ENCODE data around the gene SGCG. TPM values are rescaled to one million over a fixed set of nuclear protein-coding genes. Genes with fewer than 3 reads are reported as not detected.

The SGCG gene
- polyA plus RNA-seq, 1 of the 3 experiments (the other 2 are of a cell fraction) = not detected

DNA sequence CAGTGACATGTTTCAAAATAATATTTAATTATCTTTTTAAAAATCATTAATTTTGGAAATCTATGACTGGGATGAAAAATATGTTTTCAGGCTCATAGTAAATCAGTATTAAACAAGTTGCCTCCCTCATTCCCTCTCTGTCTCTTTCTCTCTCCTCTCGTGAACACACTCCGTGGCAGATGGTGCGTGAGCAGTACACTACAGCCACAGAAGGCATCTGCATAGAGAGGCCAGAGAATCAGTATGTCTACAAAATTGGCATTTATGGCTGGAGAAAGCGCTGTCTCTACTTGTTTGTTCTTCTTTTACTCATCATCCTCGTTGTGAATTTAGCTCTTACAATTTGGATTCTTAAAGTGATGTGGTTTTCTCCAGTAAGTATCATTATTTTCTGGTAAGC is 22.7 kb downstream of the SGCG start:
- H3K4me2 ChIP-seq = no peak overlapping the region
- no peak overlapping the region for H3K27ac ChIP-seq (ENCODE audit: low read depth in 2 of 2, low read length in 1 of 2)
- no peak overlapping the region for H3K9ac ChIP-seq
- H2AFZ ChIP-seq (ENCODE audit: low read depth) = no peak overlapping the region
- ChIA-PET CTCF (no interaction called here), POLR2A (no interaction called here)
- WGBS (ENCODE audit: low lambda C conversion rate) = 33% methylated on average over 5 of the region's 5 CpGs
- no peak for DNase-seq
- peaks cover 9% of the 10 kb centered on the region; the same call in 1 of the 2 replicates for H3K9me3 ChIP-seq
- H3K9me2 ChIP-seq = no peaks in the 10 kb centered on the region
- no peaks in the 10 kb centered on the region for H3F3A ChIP-seq (replicated peaks; ENCODE audit: insufficient read depth)
- no peaks in the 10 kb centered on the region for H3K4me1 ChIP-seq (ENCODE audit: control insufficient read depth in 1 of 2, insufficient read depth in 2 of 2, low read depth in 1 of 2, low read length in 1 of 2)
- H3K79me2 ChIP-seq (ENCODE audit: insufficient read depth) = no peaks in the 10 kb centered on the region
- H3K4me3 ChIP-seq (ENCODE audit: low read depth in 2 of 2, low read length in 1 of 2) = no peak overlapping the region
- H3K27me3 ChIP-seq (ENCODE audit: insufficient read depth) = no peaks in the 10 kb centered on the region; the same call in 1 of the 2 replicates
- H3K36me3 ChIP-seq (replicated peaks in 1 of 2; ENCODE audit: control insufficient read depth in 1 of 2, insufficient read depth in 2 of 2, low read length in 1 of 2) = no peaks in the 10 kb centered on the region
- no peak for TF ChIP-seq RXRA (IDR thresholded peaks at IDR 0.05; ENCODE audit: borderline replicate concordance, low read depth)
- no peak for TF ChIP-seq TEAD4 (IDR thresholded peaks at IDR 0.05; ENCODE audit: borderline replicate concordance, insufficient read depth)
- TF ChIP-seq, protein P1, sequence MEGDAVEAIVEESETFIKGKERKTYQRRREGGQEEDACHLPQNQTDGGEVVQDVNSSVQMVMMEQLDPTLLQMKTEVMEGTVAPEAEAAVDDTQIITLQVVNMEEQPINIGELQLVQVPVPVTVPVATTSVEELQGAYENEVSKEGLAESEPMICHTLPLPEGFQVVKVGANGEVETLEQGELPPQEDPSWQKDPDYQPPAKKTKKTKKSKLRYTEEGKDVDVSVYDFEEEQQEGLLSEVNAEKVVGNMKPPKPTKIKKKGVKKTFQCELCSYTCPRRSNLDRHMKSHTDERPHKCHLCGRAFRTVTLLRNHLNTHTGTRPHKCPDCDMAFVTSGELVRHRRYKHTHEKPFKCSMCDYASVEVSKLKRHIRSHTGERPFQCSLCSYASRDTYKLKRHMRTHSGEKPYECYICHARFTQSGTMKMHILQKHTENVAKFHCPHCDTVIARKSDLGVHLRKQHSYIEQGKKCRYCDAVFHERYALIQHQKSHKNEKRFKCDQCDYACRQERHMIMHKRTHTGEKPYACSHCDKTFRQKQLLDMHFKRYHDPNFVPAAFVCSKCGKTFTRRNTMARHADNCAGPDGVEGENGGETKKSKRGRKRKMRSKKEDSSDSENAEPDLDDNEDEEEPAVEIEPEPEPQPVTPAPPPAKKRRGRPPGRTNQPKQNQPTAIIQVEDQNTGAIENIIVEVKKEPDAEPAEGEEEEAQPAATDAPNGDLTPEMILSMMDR (IDR thresholded peaks at IDR 0.05) = no peak
- no peak for TF ChIP-seq FOXM1 (IDR thresholded peaks at IDR 0.05; ENCODE audit: low read depth)
- TF ChIP-seq CHD2 (IDR thresholded peaks at IDR 0.05; ENCODE audit: low read length, partially characterized antibody) = no peak
- TF ChIP-seq YY1 (IDR thresholded peaks at IDR 0.05; ENCODE audit: low read depth) = no peak
- TF ChIP-seq ELF1 (IDR thresholded peaks at IDR 0.05) = no peak
- no peak for TF ChIP-seq RCOR1 (IDR thresholded peaks at IDR 0.05; ENCODE audit: low read length)
- no peak for TF ChIP-seq NRF1 (IDR thresholded peaks at IDR 0.05; ENCODE audit: low read depth, low read length)
- TF ChIP-seq, protein P2, sequence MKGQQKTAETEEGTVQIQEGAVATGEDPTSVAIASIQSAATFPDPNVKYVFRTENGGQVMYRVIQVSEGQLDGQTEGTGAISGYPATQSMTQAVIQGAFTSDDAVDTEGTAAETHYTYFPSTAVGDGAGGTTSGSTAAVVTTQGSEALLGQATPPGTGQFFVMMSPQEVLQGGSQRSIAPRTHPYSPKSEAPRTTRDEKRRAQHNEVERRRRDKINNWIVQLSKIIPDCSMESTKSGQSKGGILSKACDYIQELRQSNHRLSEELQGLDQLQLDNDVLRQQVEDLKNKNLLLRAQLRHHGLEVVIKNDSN (IDR thresholded peaks at IDR 0.05; ENCODE audit: borderline replicate concordance, low read depth) = no peak
- TF ChIP-seq, protein P3, sequence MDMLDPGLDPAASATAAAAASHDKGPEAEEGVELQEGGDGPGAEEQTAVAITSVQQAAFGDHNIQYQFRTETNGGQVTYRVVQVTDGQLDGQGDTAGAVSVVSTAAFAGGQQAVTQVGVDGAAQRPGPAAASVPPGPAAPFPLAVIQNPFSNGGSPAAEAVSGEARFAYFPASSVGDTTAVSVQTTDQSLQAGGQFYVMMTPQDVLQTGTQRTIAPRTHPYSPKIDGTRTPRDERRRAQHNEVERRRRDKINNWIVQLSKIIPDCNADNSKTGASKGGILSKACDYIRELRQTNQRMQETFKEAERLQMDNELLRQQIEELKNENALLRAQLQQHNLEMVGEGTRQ (IDR thresholded peaks at IDR 0.05; ENCODE audit: borderline replicate concordance, low read depth, low read length) = no peak
- TF ChIP-seq TCF12 (IDR thresholded peaks at IDR 0.05) = no peak
- TF ChIP-seq MXI1 (IDR thresholded peaks at IDR 0.05; ENCODE audit: low read depth, low read length) = no peak
- TF ChIP-seq RAD21 (IDR thresholded peaks at IDR 0.05; ENCODE audit: low read length) = no peak
- TF ChIP-seq, protein P4, sequence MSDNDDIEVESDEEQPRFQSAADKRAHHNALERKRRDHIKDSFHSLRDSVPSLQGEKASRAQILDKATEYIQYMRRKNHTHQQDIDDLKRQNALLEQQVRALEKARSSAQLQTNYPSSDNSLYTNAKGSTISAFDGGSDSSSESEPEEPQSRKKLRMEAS (IDR thresholded peaks at IDR 0.05; ENCODE audit: low read depth) = no peak
- no peaks in the 10 kb centered on the region for H4K20me1 ChIP-seq (ENCODE audit: insufficient read depth)

DNA sequence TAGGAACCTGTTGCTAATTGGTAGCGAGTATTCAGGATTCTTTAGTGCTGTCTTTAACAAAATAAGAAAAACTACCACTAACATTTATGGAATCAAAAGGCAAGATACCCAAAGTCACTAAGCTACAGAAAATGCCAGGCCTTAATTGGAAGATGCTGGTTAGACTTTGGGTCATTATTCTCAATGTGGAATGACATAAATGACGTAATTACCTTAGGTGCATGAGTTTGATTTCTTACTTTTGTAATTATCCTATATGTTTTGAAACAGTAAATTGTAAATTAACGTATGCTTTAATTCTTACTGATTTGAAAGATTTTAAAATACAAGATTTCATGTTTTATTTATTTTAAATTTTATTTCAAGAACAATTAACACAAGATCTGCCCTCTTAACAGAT is 25.0 kb downstream of the SGCG start:
- Histone ChIP-seq H3K27me3 (ENCODE audit: insufficient read depth) (no peaks in the 10 kb centered on the region; the same call in 1 of the 2 replicates), H3K9ac (no peak overlapping the region), H3K36me3 (replicated peaks in 1 of 2; ENCODE audit: control insufficient read depth in 1 of 2, insufficient read depth in 2 of 2, low read length in 1 of 2) (no peaks in the 10 kb centered on the region), H3F3A (replicated peaks; ENCODE audit: insufficient read depth) (no peaks in the 10 kb centered on the region), H3K9me2 (no peaks in the 10 kb centered on the region), H3K27ac (ENCODE audit: low read depth in 2 of 2, low read length in 1 of 2) (no peak overlapping the region), H3K4me3 (ENCODE audit: low read depth in 2 of 2, low read length in 1 of 2) (no peak overlapping the region), H2AFZ (ENCODE audit: low read depth) (no peak overlapping the region), H3K9me3 (peaks cover 9% of the 10 kb centered on the region; the same call in 1 of the 2 replicates), H3K4me1 (ENCODE audit: control insufficient read depth in 1 of 2, insufficient read depth in 2 of 2, low read depth in 1 of 2, low read length in 1 of 2) (no peaks in the 10 kb centered on the region), H4K20me1 (ENCODE audit: insufficient read depth) (no peaks in the 10 kb centered on the region), H3K79me2 (ENCODE audit: insufficient read depth) (no peaks in the 10 kb centered on the region), H3K4me2 (no peak overlapping the region)
- DNase-seq = no peak
- WGBS (ENCODE audit: low lambda C conversion rate) = 19% methylated on average over 3 of the region's 3 CpGs
- ChIA-PET POLR2A (no interaction called here), CTCF (no interaction called here)
- TF ChIP-seq RAD21 (IDR thresholded peaks at IDR 0.05; ENCODE audit: low read length) (no peak), TAF1 (IDR thresholded peaks at IDR 0.05; ENCODE audit: borderline replicate concordance, low read depth, low read length) (no peak), GABPA (IDR thresholded peaks at IDR 0.05; ENCODE audit: low read depth) (no peak), FOSL2 (IDR thresholded peaks at IDR 0.05; ENCODE audit: borderline replicate concordance, low read depth) (no peak), RCOR1 (IDR thresholded peaks at IDR 0.05; ENCODE audit: low read length) (no peak), FOXJ3 (CRISPR knock-in tag; IDR thresholded peaks at IDR 0.05) (no peak)
- TF ChIP-seq, protein P5, sequence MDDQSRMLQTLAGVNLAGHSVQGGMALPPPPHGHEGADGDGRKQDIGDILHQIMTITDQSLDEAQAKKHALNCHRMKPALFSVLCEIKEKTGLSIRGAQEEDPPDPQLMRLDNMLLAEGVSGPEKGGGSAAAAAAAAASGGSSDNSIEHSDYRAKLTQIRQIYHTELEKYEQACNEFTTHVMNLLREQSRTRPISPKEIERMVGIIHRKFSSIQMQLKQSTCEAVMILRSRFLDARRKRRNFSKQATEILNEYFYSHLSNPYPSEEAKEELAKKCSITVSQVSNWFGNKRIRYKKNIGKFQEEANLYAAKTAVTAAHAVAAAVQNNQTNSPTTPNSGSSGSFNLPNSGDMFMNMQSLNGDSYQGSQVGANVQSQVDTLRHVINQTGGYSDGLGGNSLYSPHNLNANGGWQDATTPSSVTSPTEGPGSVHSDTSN (IDR thresholded peaks at IDR 0.05) = no peak
- TF ChIP-seq, protein P6, sequence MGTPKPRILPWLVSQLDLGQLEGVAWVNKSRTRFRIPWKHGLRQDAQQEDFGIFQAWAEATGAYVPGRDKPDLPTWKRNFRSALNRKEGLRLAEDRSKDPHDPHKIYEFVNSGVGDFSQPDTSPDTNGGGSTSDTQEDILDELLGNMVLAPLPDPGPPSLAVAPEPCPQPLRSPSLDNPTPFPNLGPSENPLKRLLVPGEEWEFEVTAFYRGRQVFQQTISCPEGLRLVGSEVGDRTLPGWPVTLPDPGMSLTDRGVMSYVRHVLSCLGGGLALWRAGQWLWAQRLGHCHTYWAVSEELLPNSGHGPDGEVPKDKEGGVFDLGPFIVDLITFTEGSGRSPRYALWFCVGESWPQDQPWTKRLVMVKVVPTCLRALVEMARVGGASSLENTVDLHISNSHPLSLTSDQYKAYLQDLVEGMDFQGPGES (IDR thresholded peaks at IDR 0.05; ENCODE audit: low read depth, low read length) = no peak
- TF ChIP-seq, protein P7, sequence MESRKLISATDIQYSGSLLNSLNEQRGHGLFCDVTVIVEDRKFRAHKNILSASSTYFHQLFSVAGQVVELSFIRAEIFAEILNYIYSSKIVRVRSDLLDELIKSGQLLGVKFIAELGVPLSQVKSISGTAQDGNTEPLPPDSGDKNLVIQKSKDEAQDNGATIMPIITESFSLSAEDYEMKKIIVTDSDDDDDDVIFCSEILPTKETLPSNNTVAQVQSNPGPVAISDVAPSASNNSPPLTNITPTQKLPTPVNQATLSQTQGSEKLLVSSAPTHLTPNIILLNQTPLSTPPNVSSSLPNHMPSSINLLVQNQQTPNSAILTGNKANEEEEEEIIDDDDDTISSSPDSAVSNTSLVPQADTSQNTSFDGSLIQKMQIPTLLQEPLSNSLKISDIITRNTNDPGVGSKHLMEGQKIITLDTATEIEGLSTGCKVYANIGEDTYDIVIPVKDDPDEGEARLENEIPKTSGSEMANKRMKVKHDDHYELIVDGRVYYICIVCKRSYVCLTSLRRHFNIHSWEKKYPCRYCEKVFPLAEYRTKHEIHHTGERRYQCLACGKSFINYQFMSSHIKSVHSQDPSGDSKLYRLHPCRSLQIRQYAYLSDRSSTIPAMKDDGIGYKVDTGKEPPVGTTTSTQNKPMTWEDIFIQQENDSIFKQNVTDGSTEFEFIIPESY (IDR thresholded peaks at IDR 0.05; ENCODE audit: borderline replicate concordance, low read depth) = no peak
